Esophagus squamous epithelium (tissue), 4 donors: ENCODE data around the gene LILRB5.

Experiments used
- POLR2A ChIP-seq, 4 donors: fragments of 450-650 bp; IDR thresholded peaks; one replicate each; pipeline ENCODE4 v1.6.1; 2017; ENCODE audit warnings: antibody characterized with exemption in 4 of 4, mild to moderate bottlenecking in 4 of 4, moderate library complexity in 3 of 4
- TF ChIP-seq, protein P1 (sequence below), 6 experiments: fragments of 450-650 bp in 4 of 6; fragments of 200-600 bp in 2 of 6; sonication (generic) in 2 of 6; IDR thresholded peaks; one replicate each; pipeline ENCODE4 v1.5.1; 2016 to 2019; ENCODE audit warnings: antibody characterized with exemption in 6 of 6, mild to moderate bottlenecking in 4 of 6, moderate library complexity in 4 of 6

DNA sequence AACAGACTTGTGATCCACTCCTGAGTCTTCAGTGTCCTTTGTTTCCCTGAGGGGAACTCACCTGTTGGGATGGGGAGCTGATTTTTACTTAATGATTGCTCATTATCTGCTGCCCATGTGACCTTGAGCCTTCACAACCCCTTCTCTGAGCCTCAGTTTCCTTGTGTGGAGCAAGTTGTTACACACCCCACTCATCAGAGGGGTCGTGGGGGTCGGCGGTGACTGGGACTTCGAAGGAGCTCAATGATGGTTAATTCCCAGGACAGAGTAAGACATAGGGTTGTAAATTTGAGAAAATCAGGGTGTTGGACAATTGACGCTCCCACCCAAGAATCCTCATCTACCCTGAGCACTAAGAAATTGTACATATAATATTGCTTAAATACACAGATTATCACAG, 42.4 kb upstream of the LILRB5 start:
- TF ChIP-seq, protein P1, sequence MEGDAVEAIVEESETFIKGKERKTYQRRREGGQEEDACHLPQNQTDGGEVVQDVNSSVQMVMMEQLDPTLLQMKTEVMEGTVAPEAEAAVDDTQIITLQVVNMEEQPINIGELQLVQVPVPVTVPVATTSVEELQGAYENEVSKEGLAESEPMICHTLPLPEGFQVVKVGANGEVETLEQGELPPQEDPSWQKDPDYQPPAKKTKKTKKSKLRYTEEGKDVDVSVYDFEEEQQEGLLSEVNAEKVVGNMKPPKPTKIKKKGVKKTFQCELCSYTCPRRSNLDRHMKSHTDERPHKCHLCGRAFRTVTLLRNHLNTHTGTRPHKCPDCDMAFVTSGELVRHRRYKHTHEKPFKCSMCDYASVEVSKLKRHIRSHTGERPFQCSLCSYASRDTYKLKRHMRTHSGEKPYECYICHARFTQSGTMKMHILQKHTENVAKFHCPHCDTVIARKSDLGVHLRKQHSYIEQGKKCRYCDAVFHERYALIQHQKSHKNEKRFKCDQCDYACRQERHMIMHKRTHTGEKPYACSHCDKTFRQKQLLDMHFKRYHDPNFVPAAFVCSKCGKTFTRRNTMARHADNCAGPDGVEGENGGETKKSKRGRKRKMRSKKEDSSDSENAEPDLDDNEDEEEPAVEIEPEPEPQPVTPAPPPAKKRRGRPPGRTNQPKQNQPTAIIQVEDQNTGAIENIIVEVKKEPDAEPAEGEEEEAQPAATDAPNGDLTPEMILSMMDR (IDR thresholded peaks at IDR 0.05) = no peak
- no peak for TF ChIP-seq POLR2A (IDR thresholded peaks at IDR 0.05)
